ENCODE data around the gene TMEM120B.

- TF ChIP-seq FOXM1 (IDR thresholded peaks at IDR 0.05; ENCODE audit: borderline replicate concordance) (no peak), PKNOX1 (IDR thresholded peaks at IDR 0.05) (no peak), SP1 (IDR thresholded peaks at IDR 0.05) (no peak), ARNT (IDR thresholded peaks at IDR 0.05) (no peak), FOXK2 (IDR thresholded peaks at IDR 0.05) (no peak), SUZ12 (IDR thresholded peaks at IDR 0.05) (no peak), BHLHE40 (IDR thresholded peaks at IDR 0.05; ENCODE audit: borderline replicate concordance) (no peak), NFRKB (IDR thresholded peaks at IDR 0.05) (no peak), ZNF384 (IDR thresholded peaks at IDR 0.05) (no peak), LEF1 (IDR thresholded peaks at IDR 0.05; ENCODE audit: borderline replicate concordance) (no peak)
Observed at GRCh38 chr12:121814429-121815119, 102.0 kb downstream of the TMEM120B start.
